ENCODE measurements around the gene ORAI2.

The ORAI2 gene

GRCh38 chr7:102413091-102413490 lies 20.3 kb upstream of the ORAI2 start:
- intact Hi-C loops (cut with DNase I), result loop anchor here (10.0 kb wide), 1 partner anchor 52 kb away; the partner anchor contains the start of genes ALKBH4 and LRWD1
- DNase-seq, result peak in 1 of 10 donors; percentile 45

DNA sequence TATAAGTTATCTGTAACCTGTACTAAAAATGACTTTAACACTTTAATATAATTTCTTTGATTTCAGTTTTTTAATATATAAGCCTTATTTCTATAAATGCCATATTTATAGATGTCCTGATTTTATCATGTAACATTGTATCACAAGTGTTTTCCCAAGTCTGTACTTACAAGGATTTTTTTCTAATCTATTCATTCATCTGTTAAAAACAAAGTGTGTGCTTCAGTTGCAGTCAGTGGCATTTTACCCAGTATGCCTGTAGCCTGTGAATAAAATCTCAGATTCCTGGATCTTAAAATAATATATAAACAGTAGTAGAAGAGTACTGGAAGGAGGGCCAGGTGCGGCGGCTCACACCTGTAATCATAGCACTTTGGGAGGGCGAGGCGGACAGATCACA lies 19.8 kb upstream of the ORAI2 start:
- intact Hi-C loops (cut with DNase I), result loop anchor here (10.0 kb wide), 1 partner anchor 51 kb away; the partner anchor contains the start of genes ALKBH4 and LRWD1

DNA sequence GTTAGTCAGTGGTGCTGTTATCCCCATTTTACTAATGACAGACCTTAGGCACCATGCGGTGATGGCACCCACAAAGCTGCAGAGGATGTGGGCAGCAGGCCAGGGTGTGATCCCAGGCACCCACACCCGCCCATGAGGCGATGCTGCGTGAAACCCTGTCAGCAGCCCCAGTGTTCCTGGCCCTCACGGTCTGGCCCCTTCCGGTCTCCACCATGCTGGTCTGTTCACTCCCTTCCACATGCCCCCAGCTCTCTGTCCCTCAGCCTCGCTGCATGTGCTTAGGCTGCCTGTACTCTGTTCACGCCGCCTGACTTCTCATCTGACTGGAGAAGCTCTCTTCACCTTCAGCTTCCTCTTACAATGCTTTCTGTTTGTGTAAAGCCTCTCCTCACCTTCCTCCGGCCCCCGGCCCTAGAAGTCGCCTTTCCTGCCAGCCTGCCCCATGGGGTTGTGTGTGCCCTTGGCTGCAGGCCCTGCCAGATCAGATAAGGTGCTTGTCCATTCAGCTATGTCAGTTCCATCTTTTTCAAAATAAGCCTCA lies 17.6 kb upstream of the ORAI2 start:
- DNase-seq, result no peak

More for the DNA sequence above, 19.8 kb upstream of the ORAI2 start:
- no peak for DNase-seq

DNA sequence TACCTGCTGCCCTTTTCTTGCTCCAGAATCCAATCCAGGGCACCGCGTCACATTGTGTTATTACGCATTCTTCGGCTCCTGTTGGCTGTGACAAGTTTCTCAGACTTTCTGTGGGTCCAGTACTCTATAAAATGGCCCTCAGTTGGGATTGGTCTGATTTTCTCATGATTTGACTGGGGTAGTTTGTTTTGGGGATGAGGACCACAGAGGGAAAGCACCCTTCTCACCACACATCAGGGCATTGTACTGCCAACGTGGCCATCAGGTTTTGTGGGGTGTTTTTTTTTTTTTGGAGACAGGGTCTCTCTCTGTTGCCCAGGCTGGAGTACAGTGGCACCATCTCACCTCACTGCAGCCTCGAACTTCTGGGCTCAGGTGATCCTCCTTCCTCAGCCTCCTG lies 17.0 kb upstream of the ORAI2 start:
- intact Hi-C loops (cut with DNase I), result loop anchor here (10.0 kb wide), 1 partner anchor 48 kb away; the partner anchor contains the start of genes ALKBH4 and LRWD1
- no peak for DNase-seq

More for the DNA sequence above, 17.6 kb upstream of the ORAI2 start:
- intact Hi-C loops (cut with DNase I), result loop anchor here (10.0 kb wide), 1 partner anchor 49 kb away; the partner anchor contains the start of genes ALKBH4 and LRWD1

DNA sequence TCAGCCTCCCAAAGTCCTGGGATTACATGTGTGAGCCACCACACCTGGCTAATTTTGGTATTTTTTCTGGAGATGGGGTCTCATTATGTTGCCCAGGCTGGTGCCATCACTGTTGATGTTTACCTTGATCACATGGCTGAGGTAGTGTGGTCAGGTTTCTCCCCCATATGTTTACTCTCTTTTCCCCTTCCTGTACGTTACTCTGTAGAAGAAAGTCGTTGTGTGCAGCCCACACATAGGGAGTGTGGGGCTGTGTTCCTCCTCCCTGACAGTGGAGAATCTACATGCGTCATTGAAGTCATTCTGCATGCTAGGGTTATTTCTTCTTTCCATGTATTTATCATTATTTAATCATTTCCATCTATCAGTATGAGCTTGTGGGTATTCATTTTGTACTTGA lies 16.3 kb upstream of the ORAI2 start:
- no peak for DNase-seq
- intact Hi-C loops (cut with DNase I), result loop anchor here (10.0 kb wide), 1 partner anchor 48 kb away; the partner anchor contains the start of genes ALKBH4 and LRWD1

DNA sequence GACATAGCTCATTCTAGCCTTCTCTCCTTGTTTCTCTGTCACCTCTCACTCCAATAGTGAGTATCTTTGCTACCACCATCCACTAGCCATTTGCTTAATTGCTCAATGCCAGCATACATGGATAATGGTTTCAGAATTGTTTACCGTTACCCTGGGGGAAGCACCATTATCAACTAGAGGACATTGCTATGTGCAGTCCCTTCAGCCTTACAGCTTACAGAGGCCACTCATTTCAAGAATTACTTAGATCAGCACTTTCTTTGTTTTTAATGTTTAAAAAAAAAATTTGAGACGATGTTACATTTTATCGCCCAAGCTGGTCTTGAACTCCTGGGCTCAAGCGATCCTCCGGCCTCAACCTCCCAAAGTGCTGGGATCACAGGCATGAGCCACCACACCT lies 14.8 kb upstream of the ORAI2 start:
- DNase-seq, result peak in 1 of 10 donors; percentile 34
- intact Hi-C loops (cut with DNase I), result loop anchor here (10.0 kb wide), 1 partner anchor 46 kb away; the partner anchor contains the start of genes ALKBH4 and LRWD1

DNA sequence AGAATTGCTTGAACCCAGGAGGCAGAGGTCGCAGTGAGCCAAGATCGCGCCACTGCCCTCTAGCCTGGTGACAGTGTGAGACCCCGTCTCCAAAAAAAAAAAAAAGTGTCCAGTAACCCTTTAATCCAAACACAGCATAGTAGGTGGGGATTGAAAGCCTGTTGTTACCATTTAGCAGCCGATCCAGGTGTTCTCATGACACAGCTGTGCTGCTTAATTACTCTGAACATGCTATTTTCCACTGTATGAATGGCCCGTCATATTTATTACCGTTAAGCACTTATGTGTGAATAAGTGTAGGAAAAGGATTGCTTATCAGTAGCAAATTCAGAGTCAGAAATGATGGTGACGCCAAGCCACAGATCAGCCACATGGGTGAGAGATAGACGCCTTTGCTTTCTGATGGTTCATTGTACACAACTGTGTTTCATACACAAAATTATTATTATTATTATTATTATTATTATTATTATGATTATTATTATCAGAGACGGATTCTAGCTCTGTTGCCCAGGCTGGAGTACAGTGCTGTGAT lies 11.6 kb upstream of the ORAI2 start:
- no peak for DNase-seq
- intact Hi-C loops (cut with DNase I), result no loop called here

- DNase-seq, result peak in 1 of 10 donors; percentile 76
- intact Hi-C loops (cut with DNase I), result no loop called here
These were observed 9.2 kb upstream of the ORAI2 start for GRCh38 chr7:102424129-102424551.

DNA sequence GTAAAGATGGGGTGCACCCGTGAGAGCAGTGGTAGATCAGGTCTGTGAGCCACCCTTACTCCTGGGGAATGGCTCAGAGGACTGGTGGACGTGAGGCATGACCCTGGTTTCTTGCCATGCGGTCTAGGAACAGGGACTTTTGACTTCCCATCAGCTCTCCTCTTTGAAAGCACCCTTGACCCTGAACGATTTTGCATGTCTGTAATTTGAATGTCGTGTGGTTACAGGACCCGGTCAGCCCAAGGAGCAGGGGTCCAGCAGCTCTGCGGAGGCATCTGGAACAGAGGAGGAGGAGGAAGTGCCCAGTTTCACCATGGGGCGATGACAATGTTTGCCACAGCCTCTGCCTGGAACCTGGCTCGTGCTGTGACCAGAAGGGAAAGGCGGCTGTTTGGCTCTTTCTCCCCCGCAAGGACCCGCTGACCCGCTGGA lies 8.6 kb upstream of the ORAI2 start:
- intact Hi-C loops (cut with DNase I), result no loop called here
- DNase-seq, result peak in 1 of 10 donors; percentile 76

DNA sequence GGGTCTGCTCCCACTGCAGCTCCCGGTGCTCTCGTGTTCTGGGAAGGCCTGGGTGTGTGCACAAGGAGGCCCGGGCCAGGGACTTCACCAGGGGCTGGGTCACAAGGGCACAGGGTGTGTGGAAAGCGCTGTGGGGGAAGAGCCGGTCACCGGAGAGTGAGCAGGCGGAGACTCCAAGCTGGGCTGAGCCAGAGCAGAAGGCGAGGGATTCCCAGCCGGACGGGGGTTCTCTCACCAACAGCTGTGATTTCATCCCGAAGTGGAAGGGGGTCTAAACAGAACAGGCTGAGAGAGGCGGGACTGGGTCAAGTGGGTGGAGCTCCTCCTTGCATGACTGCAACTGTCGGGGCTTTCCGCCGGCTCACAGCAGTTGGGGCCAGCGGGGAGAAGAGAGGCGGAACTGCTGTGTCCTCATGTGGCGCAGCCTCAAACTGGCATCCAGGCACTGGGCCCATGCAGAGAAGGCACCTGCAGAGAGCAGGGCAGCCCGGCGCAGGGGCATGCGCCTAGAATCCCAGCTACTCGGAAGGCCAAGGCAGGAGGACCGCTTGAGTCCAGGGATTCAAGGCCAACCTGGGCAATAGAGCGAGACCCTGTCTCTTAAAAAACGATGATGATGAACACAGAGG lies 7.6 kb upstream of the ORAI2 start:
- DNase-seq, result peak in 4 of 10 donors; percentile 37 to 91 (median 87)
- intact Hi-C loops (cut with DNase I), result no loop called here

GRCh38 chr7:102426268-102427018 lies 6.9 kb upstream of the ORAI2 start:
- intact Hi-C loops (cut with DNase I), result no loop called here

GRCh38 chr7:102427019-102427405 lies 6.4 kb upstream of the ORAI2 start:
- DNase-seq, result no peak
- intact Hi-C loops (cut with DNase I), result no loop called here

More at GRCh38 chr7:102426268-102427018, 6.9 kb upstream of the ORAI2 start:
- peak in 1 of 10 donors; percentile 75 for DNase-seq

GRCh38 chr7:102429141-102429899 lies 4.1 kb upstream of the ORAI2 start:
- intact Hi-C loops (cut with DNase I), result no loop called here
- peak in 1 of 10 donors; percentile 62 for DNase-seq

DNA sequence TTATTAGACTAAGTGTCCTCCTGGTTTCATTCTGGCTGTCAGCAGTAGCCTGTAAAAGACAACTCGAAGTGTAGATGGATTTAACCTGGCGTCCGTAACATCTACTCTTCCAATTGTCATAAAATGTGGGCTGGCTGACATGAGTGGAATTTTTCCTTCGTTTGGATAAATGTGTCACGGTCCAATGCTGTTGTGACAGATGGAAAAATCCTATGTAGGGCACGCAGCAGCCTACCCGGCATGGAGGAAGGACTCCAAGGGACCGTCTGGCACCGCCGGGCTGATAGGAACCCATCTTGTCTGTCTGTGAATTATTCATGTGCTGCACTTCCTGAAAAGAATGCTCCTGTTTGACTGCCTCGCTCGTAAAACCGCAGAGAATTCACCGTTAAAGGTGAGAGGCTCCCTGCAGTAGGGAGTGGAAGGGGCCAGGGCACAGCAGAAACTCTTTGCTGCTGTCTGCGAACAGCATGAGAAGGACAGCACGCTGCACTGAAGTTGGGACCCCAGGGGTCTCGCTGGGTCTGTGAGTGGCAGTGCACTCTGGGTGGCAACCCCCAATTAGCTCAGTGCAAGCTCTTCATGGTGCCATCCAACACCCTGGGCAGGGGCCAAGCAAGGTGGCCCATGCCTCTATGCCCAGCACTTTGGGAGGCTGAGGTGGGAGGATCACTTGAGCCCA lies 1.6 kb upstream of the ORAI2 start:
- peak in 8 of 10 donors; percentile 63 to 96 (median 82) for DNase-seq
- intact Hi-C loops (cut with DNase I), result no loop called here

- DNase-seq, result no peak
- intact Hi-C loops (cut with DNase I), result no loop called here
These were observed 745 bp upstream of the ORAI2 start for GRCh38 chr7:102432442-102433218.

DNA sequence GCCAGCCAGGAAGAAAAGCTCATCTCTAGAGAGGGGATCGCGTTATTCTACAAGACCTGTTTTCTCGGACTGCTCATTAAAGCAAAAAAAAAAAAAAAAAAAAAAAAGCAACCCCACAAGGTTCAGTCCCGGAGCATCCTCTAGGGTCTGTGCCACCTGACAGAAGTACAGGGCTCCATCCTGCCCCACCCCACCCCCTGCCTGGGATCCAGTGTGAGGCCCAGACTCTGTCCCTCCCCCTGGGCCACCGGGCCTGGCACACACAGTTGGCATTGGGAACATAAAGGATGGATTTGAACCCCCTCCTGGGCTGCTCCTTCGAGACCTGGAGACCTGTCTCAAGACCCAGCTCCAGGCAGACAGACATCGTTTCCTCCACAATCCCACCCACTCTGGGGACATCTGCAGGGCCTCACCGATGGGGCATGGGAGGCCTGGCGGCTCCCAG lies 688 bp downstream of the ORAI2 start:
- DNase-seq, result no peak
- intact Hi-C loops (cut with DNase I), result no loop called here

GRCh38 chr7:102436118-102436517 lies 2.7 kb downstream of the ORAI2 start:
- no peak for DNase-seq

DNA sequence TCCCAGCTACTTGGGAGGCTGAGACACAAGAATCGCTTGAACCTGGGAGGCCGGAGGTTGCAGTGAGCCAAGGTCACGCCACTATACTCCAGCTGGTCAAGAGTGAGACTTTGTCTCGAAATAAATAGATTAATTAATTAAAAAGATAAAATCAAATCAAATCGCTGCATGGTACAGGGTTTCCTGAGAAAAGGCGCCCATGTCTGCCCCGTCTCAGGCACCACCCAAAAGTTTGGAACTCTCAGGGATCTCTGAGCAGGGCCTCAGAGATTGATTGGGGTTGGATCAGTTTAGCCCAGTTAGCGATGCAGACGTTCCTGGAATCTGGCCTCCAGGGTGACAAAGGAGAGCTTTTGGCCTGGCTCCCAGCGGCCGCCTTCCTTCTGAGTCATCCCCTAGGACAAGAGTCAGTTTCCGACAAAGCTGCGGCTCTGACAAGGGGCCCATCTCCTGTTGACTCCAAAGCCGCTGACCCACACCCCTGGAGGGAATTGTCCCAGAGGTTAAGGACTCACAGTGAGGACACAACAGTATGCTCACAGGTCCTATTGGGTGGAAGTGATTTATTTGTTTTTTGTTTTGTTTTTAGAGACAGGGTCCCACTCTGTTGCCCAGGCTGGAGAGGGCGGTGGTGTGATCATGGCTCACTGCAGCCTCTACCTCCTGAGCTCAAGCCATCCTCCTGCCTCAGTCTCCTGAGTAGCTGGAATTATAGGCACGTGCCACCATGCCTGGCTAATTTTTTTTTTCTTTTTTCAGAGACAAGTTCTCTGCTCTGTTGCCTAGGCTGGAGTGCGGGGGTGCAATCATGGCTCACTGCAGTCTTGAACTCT lies 6.8 kb downstream of the ORAI2 start:
- no peak for DNase-seq
- intact Hi-C loops (cut with DNase I), result no loop called here

More at GRCh38 chr7:102436118-102436517, 2.7 kb downstream of the ORAI2 start:
- intact Hi-C loops (cut with DNase I), result no loop called here

All from posterior cingulate gyrus (tissue), 11 donors.